ENCODE results near the gene WDFY2.

Gene WDFY2

GRCh38 chr13:51556740-51557139 is 27.5 kb upstream of the WDFY2 start:
- H2AFZ ChIP-seq (ENCODE audit: low read depth, low read length): no peak overlapping the region
- no peaks in the 10 kb centered on the region for H4K20me1 ChIP-seq (ENCODE audit: insufficient read depth, low read length)
- no peaks in the 10 kb centered on the region for H3K9me3 ChIP-seq (ENCODE audit: insufficient read depth, low read length, severe bottlenecking)
- no peak for ATAC-seq (ENCODE audit: insufficient read depth, low read depth)
- no peak for DNase-seq
- TF ChIP-seq CTCF (IDR thresholded peaks at IDR 0.05; ENCODE audit: borderline replicate concordance, extremely low read depth, low read length, poor library complexity, severe bottlenecking): no peak
- TF ChIP-seq EZH2 (IDR thresholded peaks at IDR 0.05; ENCODE audit: borderline replicate concordance, low read depth, low read length, severe bottlenecking): no peak
- no peak overlapping the region for H3K27ac ChIP-seq (ENCODE audit: low read length)
- H3K36me3 ChIP-seq (ENCODE audit: insufficient read depth, low read length): no peaks in the 10 kb centered on the region
- H3K4me1 ChIP-seq (ENCODE audit: insufficient read depth, low read length): no peaks in the 10 kb centered on the region
- H3K4me2 ChIP-seq (ENCODE audit: insufficient read depth, low read length): no peak overlapping the region
- H3K79me2 ChIP-seq (ENCODE audit: insufficient read depth, low read length): no peaks in the 10 kb centered on the region
- H3K27me3 ChIP-seq (ENCODE audit: insufficient read depth, low read length, poor library complexity): peaks cover 7% of the 10 kb centered on the region
- no peak overlapping the region for H3K9ac ChIP-seq (ENCODE audit: low read depth, low read length)
- no peak overlapping the region for H3K4me3 ChIP-seq (ENCODE audit: low read depth in 1 of 2, low read length in 2 of 2)

GRCh38 chr13:51557438-51557837 is 26.8 kb upstream of the WDFY2 start:
- Histone ChIP-seq H3K9me3 (ENCODE audit: insufficient read depth, low read length, severe bottlenecking) (no peaks in the 10 kb centered on the region), H3K79me2 (ENCODE audit: insufficient read depth, low read length) (no peaks in the 10 kb centered on the region), H3K36me3 (ENCODE audit: insufficient read depth, low read length) (no peaks in the 10 kb centered on the region), H3K27me3 (ENCODE audit: insufficient read depth, low read length, poor library complexity) (peaks cover 7% of the 10 kb centered on the region), H2AFZ (ENCODE audit: low read depth, low read length) (no peak overlapping the region), H3K4me2 (ENCODE audit: insufficient read depth, low read length) (no peak overlapping the region), H3K4me1 (ENCODE audit: insufficient read depth, low read length) (no peaks in the 10 kb centered on the region; the same call in 1 of the 2 replicates), H3K9ac (ENCODE audit: low read depth, low read length) (no peak overlapping the region), H4K20me1 (ENCODE audit: insufficient read depth, low read length) (no peaks in the 10 kb centered on the region), H3K4me3 (ENCODE audit: low read depth in 1 of 2, low read length in 2 of 2) (no peak overlapping the region), H3K27ac (ENCODE audit: low read length) (no peak overlapping the region)
- DNase-seq (no peak), ATAC-seq (ENCODE audit: insufficient read depth, low read depth) (no peak)
- TF ChIP-seq EZH2 (IDR thresholded peaks at IDR 0.05; ENCODE audit: borderline replicate concordance, low read depth, low read length, severe bottlenecking) (no peak), CTCF (IDR thresholded peaks at IDR 0.05; ENCODE audit: borderline replicate concordance, extremely low read depth, low read length, poor library complexity, severe bottlenecking) (no peak)

- peaks cover 7% of the 10 kb centered on the region for H3K27me3 ChIP-seq (ENCODE audit: insufficient read depth, low read length, poor library complexity)
- no peak overlapping the region for H3K4me3 ChIP-seq (ENCODE audit: low read depth in 1 of 2, low read length in 2 of 2)
- no peaks in the 10 kb centered on the region for H3K79me2 ChIP-seq (ENCODE audit: insufficient read depth, low read length)
- no peaks in the 10 kb centered on the region for H3K36me3 ChIP-seq (ENCODE audit: insufficient read depth, low read length)
- no peak overlapping the region for H3K9ac ChIP-seq (ENCODE audit: low read depth, low read length)
- no peak overlapping the region for H2AFZ ChIP-seq (ENCODE audit: low read depth, low read length)
- TF ChIP-seq EZH2 (IDR thresholded peaks at IDR 0.05; ENCODE audit: borderline replicate concordance, low read depth, low read length, severe bottlenecking): no peak
- TF ChIP-seq CTCF (IDR thresholded peaks at IDR 0.05; ENCODE audit: borderline replicate concordance, extremely low read depth, low read length, poor library complexity, severe bottlenecking): no peak
- no peak for DNase-seq
- H3K4me1 ChIP-seq (ENCODE audit: insufficient read depth, low read length): no peaks in the 10 kb centered on the region; the same call in 1 of the 2 replicates
- H3K9me3 ChIP-seq (ENCODE audit: insufficient read depth, low read length, severe bottlenecking): no peaks in the 10 kb centered on the region
- no peaks in the 10 kb centered on the region for H4K20me1 ChIP-seq (ENCODE audit: insufficient read depth, low read length)
- ATAC-seq (ENCODE audit: insufficient read depth, low read depth): no peak
- H3K27ac ChIP-seq (ENCODE audit: low read length): no peak overlapping the region
- no peak overlapping the region for H3K4me2 ChIP-seq (ENCODE audit: insufficient read depth, low read length)
Observed at GRCh38 chr13:51557875-51558612, 26.2 kb upstream of the WDFY2 start.
